OCI-LY3 (cell line): ENCODE measurements around the gene HS1BP3.

Experiments
- H2AFZ ChIP-seq: fragments of 200-600, 300-600 bp; shearing (Covaris generic); 2 replicates; pipeline ENCODE4 v1.6.0; 2014; ENCODE audit warnings: antibody characterized with exemption, low read depth, low read length
- H3K27ac ChIP-seq: fragments of 200-600, 300-600 bp; sonication (generic); 2 replicates; pipeline ENCODE4 v1.5.1; 2014; ENCODE audit warnings: mild to moderate bottlenecking, low read length, moderate library complexity, mixed read lengths
- H3K27me3 ChIP-seq: fragments of 200-600, 300-600 bp; sonication (generic); 2 replicates; pipeline ENCODE4 v1.6.1; 2014; ENCODE audit warnings: low read depth, low read length, mixed read lengths
- H3K36me3 ChIP-seq: fragments of 200-600, 300-600 bp; sonication (generic); replicated peaks from 2 replicates; pipeline ENCODE3; 2014; ENCODE audit warnings: low read depth, low read length, mixed read lengths
- H3K4me1 ChIP-seq: fragments of 300-600, 200-600 bp; sonication (generic); 2 replicates; pipeline ENCODE4 v1.6.1; 2014; ENCODE audit warnings: low read length, mixed read lengths
- H3K4me2 ChIP-seq: fragments of 200-600, 300-600 bp; sonication (generic); 2 replicates; pipeline ENCODE4 v1.6.1; 2014; ENCODE audit warnings: low read length, mixed read lengths
- H3K4me3 ChIP-seq: fragments of 300-600, 200-600 bp; sonication (generic); 2 replicates; pipeline ENCODE4 v1.5.1; 2014; ENCODE audit warnings: antibody characterized with exemption, mild to moderate bottlenecking, low read length, moderate library complexity
- H3K79me2 ChIP-seq: fragments of 300-600, 200-600 bp; shearing (Covaris generic); 2 replicates; pipeline ENCODE4 v1.6.1; 2014; ENCODE audit warnings: mild to moderate bottlenecking, low read length, mixed read lengths
- H3K9ac ChIP-seq: fragments of 300-600, 200-600 bp; shearing (Covaris generic); 2 replicates; pipeline ENCODE4 v1.6.0; 2014; ENCODE audit warnings: mild to moderate bottlenecking, low read length, moderate library complexity
- H3K9me3 ChIP-seq: fragments of 200-600, 300-600 bp; shearing (Covaris generic); 2 replicates; pipeline ENCODE4 v1.6.1; 2014; ENCODE audit warnings: low read length, mixed read lengths; ENCODE audit not compliant: insufficient read depth
- H4K20me1 ChIP-seq: fragments of 200-600, 300-600 bp; sonication (generic); 2 replicates; pipeline ENCODE4 v1.6.1; 2016; ENCODE audit warnings: low read length, mixed read lengths; ENCODE audit not compliant: insufficient read depth
- EZH2phosphoT487 ChIP-seq: fragments of 200-600 bp; shearing (Covaris generic); IDR thresholded peaks from 2 replicates; pipeline ENCODE4 v1.6.1; 2018; ENCODE audit warnings: antibody characterized with exemption, mixed run types, low read depth
- TF ChIP-seq, protein P1 (sequence below): fragments of 200-600, 300-600 bp; sonication (generic); IDR thresholded peaks from 2 replicates; pipeline ENCODE4 v1.5.1; 2014; ENCODE audit warnings: antibody characterized with exemption, low read length, low read depth

HS1BP3 gene

DNA sequence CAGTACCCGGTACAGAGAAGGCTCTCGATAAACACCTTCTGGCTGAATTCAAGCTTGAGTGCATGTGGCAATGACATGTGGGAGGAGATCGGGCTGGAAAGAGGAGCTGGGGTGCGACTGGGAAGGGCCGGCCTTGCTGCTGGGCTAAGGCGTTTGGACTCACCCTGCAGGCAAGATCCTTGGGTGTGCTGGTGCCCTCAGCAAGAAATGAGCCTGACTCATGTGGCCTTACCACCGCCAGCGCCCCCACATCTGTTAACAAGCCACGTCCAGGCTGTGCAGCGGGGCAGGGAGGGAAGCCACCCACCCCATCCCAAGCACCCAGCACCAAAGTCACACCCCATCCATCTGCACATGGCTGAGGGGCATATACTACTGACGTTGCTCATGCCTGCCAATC lies 1.3 kb downstream of the HS1BP3 start:
- H3K9ac ChIP-seq = no peak overlapping the region
- H3K27ac ChIP-seq = no peak overlapping the region
- no peaks in the 10 kb centered on the region for H3K36me3 ChIP-seq
- H3K4me1 ChIP-seq = peaks cover 10% of the 10 kb centered on the region
- H3K79me2 ChIP-seq = peaks cover 4% of the 10 kb centered on the region; the same call in 1 of the 2 replicates
- H3K4me2 ChIP-seq = peak overlapping the region; percentile 95; the same call in 1 of the 2 replicates
- TF ChIP-seq, protein P1, sequence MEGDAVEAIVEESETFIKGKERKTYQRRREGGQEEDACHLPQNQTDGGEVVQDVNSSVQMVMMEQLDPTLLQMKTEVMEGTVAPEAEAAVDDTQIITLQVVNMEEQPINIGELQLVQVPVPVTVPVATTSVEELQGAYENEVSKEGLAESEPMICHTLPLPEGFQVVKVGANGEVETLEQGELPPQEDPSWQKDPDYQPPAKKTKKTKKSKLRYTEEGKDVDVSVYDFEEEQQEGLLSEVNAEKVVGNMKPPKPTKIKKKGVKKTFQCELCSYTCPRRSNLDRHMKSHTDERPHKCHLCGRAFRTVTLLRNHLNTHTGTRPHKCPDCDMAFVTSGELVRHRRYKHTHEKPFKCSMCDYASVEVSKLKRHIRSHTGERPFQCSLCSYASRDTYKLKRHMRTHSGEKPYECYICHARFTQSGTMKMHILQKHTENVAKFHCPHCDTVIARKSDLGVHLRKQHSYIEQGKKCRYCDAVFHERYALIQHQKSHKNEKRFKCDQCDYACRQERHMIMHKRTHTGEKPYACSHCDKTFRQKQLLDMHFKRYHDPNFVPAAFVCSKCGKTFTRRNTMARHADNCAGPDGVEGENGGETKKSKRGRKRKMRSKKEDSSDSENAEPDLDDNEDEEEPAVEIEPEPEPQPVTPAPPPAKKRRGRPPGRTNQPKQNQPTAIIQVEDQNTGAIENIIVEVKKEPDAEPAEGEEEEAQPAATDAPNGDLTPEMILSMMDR = no peak
- TF ChIP-seq EZH2phosphoT487 = no peak
- no peaks in the 10 kb centered on the region for H4K20me1 ChIP-seq
- H3K4me3 ChIP-seq = no peak overlapping the region; the same call in 1 of the 2 replicates
- no peaks in the 10 kb centered on the region for H3K9me3 ChIP-seq
- H2AFZ ChIP-seq = no peak overlapping the region
- H3K27me3 ChIP-seq = no peaks in the 10 kb centered on the region

DNA sequence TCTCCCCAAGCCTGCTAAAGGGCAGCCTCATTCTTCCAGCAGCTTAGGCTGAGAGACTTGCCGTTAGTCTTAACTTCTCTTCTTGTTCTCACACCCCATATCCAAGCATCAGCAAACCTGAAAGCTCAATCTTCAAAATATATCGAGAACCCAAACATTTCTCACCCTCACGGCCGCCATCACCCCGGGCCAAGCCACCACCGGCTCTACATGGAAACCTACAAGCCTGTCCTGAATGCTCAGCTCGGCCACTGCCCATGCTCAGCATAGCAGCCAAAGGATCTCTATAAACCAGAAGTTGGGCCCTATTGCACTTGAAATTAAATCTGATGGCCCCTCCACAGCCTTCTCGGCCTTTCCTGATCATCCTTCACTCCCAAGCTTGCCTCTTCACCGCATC lies 2.1 kb downstream of the HS1BP3 start:
- Histone ChIP-seq H3K9ac (no peak overlapping the region), H3K4me2 (no peak overlapping the region), H3K79me2 (peaks cover 4% of the 10 kb centered on the region; the same call in 1 of the 2 replicates)

DNA sequence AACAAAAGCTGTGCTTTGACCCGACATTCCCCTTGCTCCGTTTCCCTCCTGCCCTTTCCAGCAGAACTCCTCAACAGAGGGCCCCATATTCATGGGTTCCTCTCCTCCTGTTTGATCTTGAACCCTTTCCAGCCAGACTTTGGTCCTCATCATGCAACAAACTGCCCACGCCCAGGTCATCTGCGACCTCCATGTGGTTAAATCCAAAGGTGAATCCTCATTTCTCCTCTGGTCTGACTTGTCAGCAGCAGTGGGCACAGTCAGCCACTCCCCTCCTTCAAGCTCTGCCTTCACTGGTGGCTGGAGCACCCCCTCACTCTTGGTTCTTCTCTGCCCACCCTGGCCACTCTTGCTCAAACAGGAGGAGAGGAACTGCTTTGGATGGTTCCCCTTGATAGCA lies 2.7 kb downstream of the HS1BP3 start:
- H3K4me3 ChIP-seq = no peak overlapping the region
- TF ChIP-seq EZH2phosphoT487 = no peak
- TF ChIP-seq, protein P1 = no peak
- H3K79me2 ChIP-seq = peaks cover 4% of the 10 kb centered on the region; the same call in 1 of the 2 replicates
- H3K9ac ChIP-seq = no peak overlapping the region
- H3K9me3 ChIP-seq = no peaks in the 10 kb centered on the region
- H3K27me3 ChIP-seq = no peaks in the 10 kb centered on the region
- no peak overlapping the region for H2AFZ ChIP-seq
- H4K20me1 ChIP-seq = no peaks in the 10 kb centered on the region
- H3K4me1 ChIP-seq = peaks cover 10% of the 10 kb centered on the region
- no peaks in the 10 kb centered on the region for H3K36me3 ChIP-seq
- no peak overlapping the region for H3K27ac ChIP-seq
- no peak overlapping the region for H3K4me2 ChIP-seq

More for the DNA sequence above, 2.1 kb downstream of the HS1BP3 start:
- no peak overlapping the region for H3K27ac ChIP-seq
- H3K27me3 ChIP-seq = no peaks in the 10 kb centered on the region
- no peak for TF ChIP-seq EZH2phosphoT487
- TF ChIP-seq, protein P1 = no peak
- no peak overlapping the region for H2AFZ ChIP-seq
- H3K4me3 ChIP-seq = no peak overlapping the region
- no peaks in the 10 kb centered on the region for H3K36me3 ChIP-seq
- peaks cover 10% of the 10 kb centered on the region for H3K4me1 ChIP-seq
- H3K9me3 ChIP-seq = no peaks in the 10 kb centered on the region
- no peaks in the 10 kb centered on the region for H4K20me1 ChIP-seq

DNA sequence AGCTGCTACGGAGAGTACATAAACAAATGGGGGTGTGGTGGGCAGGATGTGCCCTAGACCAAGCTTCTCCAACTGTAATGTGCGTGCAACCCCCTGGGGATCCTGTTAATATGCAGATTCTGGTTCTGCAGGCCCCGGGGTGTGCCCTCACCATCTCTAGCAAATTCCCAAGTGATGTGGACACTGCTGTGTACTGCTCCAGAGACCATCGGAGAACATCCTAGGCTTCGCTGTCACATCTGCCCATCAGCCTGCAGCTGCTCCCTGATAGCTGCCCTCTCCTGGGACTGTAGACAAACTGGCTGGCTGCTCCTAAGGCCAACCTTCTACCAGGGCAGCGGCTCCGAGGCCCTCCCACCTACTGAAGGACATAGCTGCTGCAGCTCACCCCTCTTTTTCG lies 3.2 kb downstream of the HS1BP3 start:
- no peak overlapping the region for H3K27ac ChIP-seq
- no peak for TF ChIP-seq EZH2phosphoT487
- TF ChIP-seq, protein P1 = no peak
- H3K27me3 ChIP-seq = no peaks in the 10 kb centered on the region
- no peaks in the 10 kb centered on the region for H3K36me3 ChIP-seq
- H3K9me3 ChIP-seq = no peaks in the 10 kb centered on the region
- no peak overlapping the region for H2AFZ ChIP-seq
- H3K4me1 ChIP-seq = peaks cover 10% of the 10 kb centered on the region
- no peaks in the 10 kb centered on the region for H4K20me1 ChIP-seq
- no peak overlapping the region for H3K9ac ChIP-seq
- no peak overlapping the region for H3K4me2 ChIP-seq
- H3K4me3 ChIP-seq = no peak overlapping the region
- H3K79me2 ChIP-seq = peaks cover 4% of the 10 kb centered on the region; the same call in 1 of the 2 replicates
